AG10803 (cell line): ENCODE measurements around the gene MPV17.

Experiments used
- DNase-seq: peaks from one replicate; pipeline ENCODE4 v3.0.0; 2010; ENCODE audit warnings: low read depth
- H3K4me3 ChIP-seq: 2 replicates; pipeline ENCODE4 v1.5.1; 2011; ENCODE audit warnings: mild to moderate bottlenecking, low read length, control low read depth
- TF ChIP-seq, protein P1 (sequence below): conservative IDR thresholded peaks from 2 replicates; pipeline ENCODE4 v1.5.1; 2011; ENCODE audit warnings: mild to moderate bottlenecking, low read length, control low read depth, inconsistent platforms

Gene MPV17

DNA sequence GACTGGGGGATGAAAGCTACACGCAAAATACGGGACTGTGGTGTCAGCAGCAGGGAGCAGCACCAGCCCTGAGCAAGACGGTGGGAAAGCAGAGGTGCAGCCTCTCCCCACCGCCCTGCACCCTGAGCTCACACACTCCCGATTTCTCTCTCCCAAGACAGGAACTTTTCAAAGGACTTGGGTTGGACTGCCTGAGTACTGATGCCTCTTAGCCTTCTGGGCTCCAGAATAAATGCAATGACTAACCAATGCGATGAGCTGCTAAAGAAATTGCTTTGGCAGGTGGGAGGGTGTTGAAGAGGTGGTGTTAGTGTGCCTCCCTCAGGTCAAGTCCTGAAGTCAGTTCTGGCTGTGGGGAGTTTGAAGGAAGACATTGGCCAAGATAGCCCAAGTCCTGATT lies 31.0 kb downstream of the MPV17 start:
- TF ChIP-seq, protein P1, sequence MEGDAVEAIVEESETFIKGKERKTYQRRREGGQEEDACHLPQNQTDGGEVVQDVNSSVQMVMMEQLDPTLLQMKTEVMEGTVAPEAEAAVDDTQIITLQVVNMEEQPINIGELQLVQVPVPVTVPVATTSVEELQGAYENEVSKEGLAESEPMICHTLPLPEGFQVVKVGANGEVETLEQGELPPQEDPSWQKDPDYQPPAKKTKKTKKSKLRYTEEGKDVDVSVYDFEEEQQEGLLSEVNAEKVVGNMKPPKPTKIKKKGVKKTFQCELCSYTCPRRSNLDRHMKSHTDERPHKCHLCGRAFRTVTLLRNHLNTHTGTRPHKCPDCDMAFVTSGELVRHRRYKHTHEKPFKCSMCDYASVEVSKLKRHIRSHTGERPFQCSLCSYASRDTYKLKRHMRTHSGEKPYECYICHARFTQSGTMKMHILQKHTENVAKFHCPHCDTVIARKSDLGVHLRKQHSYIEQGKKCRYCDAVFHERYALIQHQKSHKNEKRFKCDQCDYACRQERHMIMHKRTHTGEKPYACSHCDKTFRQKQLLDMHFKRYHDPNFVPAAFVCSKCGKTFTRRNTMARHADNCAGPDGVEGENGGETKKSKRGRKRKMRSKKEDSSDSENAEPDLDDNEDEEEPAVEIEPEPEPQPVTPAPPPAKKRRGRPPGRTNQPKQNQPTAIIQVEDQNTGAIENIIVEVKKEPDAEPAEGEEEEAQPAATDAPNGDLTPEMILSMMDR = no peak
- DNase-seq = no peak
- no peak overlapping the region for H3K4me3 ChIP-seq

DNA sequence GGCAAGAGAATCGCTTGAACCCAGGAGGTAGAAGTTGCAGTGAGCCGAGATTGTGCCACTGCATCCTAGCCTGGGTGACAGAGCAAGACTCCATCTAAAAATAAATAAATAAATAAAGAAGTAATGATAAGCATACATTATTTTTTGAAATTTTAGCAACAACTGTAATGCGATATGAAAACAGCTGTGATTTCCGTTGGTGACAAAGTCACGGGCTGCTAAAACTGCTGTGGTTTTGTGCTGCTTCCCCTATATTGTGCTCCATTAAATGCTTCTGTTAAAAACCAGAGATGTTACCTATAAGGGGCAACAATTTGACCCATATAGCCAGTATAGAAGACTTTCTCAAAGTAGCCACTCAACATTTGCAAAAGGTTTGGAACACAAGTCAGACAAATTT lies 32.3 kb downstream of the MPV17 start:
- TF ChIP-seq, protein P1 = no peak
- H3K4me3 ChIP-seq = no peak overlapping the region
- DNase-seq = no peak

DNA sequence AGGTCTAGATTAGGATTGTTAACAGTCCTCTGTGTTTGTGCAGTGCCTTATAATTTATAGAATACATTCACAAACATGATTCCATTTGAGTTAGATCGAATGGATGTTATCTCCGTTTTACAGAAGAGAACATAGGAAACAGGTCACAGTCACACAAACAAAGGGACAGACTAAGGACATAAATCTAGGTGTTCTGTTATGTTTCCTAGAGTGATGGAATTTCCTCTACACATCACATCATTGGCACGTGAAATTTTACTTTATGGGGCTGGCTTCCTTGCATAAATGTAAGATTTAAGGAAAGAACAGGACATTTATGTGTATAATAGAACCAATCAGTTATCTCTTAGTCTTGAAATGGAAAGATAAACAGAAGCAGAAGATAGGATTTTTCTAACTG lies 34.3 kb downstream of the MPV17 start:
- TF ChIP-seq, protein P1 = no peak
- no peak for DNase-seq
- no peak overlapping the region for H3K4me3 ChIP-seq

DNA sequence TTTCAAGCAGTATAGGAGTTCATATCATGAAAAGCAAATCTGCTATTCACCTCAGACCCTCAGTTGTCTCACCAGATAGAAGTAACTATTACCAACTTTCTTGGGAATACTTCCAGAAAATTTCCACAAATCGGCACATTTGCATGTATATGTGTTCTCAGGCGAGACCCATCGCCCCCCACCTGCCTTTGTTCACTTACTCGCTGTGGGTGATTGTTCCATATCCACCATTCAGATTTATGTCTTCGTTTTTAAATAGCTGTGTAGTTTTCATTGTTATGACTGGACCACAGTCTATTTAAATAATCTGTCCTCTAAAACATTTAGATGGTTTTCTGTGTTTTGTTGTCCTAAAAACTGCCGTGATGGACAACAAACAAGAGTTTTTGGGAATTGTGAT lies 37.4 kb downstream of the MPV17 start:
- TF ChIP-seq, protein P1 = no peak
- H3K4me3 ChIP-seq = no peak overlapping the region
- no peak for DNase-seq

DNA sequence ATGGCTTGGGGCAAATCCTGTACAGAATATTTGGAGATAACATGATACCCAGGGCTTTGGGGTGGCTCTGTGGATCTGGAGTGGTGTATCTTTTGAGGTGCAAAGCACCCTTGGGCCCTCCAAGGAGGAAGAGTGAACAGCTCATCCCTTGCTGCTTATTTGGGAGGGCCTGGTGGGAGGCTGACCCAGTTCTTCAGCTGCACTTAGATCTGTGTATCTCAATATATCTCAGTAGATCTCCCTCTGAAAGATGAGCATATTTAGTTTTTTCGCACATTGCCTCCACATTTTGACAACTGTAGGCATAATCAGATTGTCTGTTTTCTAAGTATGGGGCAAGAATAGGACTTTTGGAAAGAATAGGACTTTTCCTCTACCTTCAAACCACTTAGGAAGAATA lies 37.9 kb downstream of the MPV17 start:
- TF ChIP-seq, protein P1 = no peak
- no peak overlapping the region for H3K4me3 ChIP-seq

DNA sequence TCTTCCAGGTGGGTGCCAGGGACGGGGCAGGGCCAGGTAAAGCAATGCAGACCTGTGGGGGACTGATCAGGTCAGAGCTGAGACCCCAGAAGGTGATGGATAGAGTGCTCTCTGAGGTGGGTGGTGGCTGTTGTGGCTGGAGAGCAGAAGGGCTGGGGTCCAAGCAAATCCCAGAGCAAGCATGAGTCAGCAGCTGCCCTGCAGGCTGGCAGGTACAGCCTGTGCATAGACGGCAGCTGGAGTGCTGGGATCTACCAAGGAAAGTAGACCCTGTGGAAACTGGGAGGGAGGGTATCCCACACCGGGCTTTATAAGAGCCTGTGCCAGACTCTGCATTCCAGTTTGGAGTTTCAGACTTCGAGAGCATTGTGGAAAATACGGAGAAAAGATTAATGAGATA lies 40.0 kb downstream of the MPV17 start:
- DNase-seq = no peak
- TF ChIP-seq, protein P1 = no peak
- H3K4me3 ChIP-seq = no peak overlapping the region

More for the DNA sequence above, 37.9 kb downstream of the MPV17 start:
- DNase-seq = no peak

DNA sequence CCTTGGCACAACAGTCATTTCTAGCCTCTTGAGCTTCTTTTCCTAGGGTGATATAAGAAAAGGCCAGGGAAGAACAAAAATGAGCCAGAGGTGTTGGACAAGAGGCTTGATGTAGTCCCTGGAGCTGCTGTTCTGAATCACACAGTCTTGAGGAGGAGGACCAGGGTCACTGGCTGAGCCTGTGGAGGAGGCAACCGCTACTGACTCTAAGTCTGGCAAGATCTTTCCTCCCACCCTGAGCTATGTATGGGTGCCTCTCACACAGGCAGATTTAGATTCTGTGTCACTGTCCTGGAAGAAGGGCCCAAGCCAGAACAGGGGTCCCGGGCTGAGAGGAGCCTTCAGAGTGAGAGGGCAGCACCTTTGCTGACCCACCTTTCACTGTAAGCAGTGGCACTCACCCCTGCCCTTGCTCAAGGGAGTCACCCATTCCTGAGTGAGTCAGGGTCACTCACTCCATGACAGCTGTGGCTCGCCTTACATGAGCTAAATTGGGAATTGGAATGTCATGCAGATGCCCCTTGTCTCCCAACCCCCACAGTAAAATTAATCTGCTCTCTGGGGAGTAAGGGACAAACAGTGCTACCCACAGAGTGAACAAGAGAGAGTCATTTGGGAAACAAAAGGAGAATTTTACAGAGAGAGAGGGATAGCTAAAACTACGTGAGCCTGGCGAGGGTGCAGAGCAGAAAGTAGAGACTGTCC lies 40.9 kb downstream of the MPV17 start, which contains the start of gene TRIM54:
TSS of gene TRIM54 (plus strand) at position 575 of the 705 bp plus-strand sequence. CDS start 303 bp downstream, outside the sequence.
- TF ChIP-seq, protein P1 = no peak
- no peak for DNase-seq
- no peak within 1 kb of the TSS for H3K4me3 ChIP-seq
